Stimulated activated CD4-positive, alpha-beta T cell treated with anti-CD3 and anti-CD28 coated beads, TNF-alpha, amount 100 ng/mL, for 24 hours (primary cell): ENCODE measurements around the gene MAD1L1.

ENCODE experiments used
- DNase-seq, 3 experiments: peaks; one replicate each; pipeline ENCODE4 v3.0.0-alpha.2; 2020; ENCODE audit warnings: low read depth in 3 of 3

Gene MAD1L1

GRCh38 chr7:2141021-2141410, 91.7 kb downstream of the MAD1L1 start:
- DNase-seq = no peak

GRCh38 chr7:2140216-2141020, 92.3 kb downstream of the MAD1L1 start:
- no peak for DNase-seq

GRCh38 chr7:2139004-2139699, 93.6 kb downstream of the MAD1L1 start:
- DNase-seq = no peak

- peak; percentile 22 to 54 (median 24) for DNase-seq
Measured at GRCh38 chr7:2138146-2138765, 94.5 kb downstream of the MAD1L1 start.

GRCh38 chr7:2134740-2135139, 98.0 kb downstream of the MAD1L1 start:
- DNase-seq = no peak

- no peak for DNase-seq
Measured at GRCh38 chr7:2132243-2132642, 100.5 kb downstream of the MAD1L1 start.

GRCh38 chr7:2131800-2132199, 100.9 kb downstream of the MAD1L1 start:
- DNase-seq = no peak

GRCh38 chr7:2131341-2131740, 101.4 kb downstream of the MAD1L1 start:
- DNase-seq = no peak

- DNase-seq = no peak
Measured at GRCh38 chr7:2130096-2130375, 102.7 kb downstream of the MAD1L1 start.

GRCh38 chr7:2129323-2130095, 103.2 kb downstream of the MAD1L1 start:
- no peak for DNase-seq

GRCh38 chr7:2128601-2129322, 104.0 kb downstream of the MAD1L1 start:
- no peak for DNase-seq

- no peak for DNase-seq
Measured at GRCh38 chr7:2126621-2127020, 106.1 kb downstream of the MAD1L1 start.

- DNase-seq = no peak
Measured at GRCh38 chr7:2125931-2126330, 106.8 kb downstream of the MAD1L1 start.

- DNase-seq = no peak
Measured at GRCh38 chr7:2124604-2125345, 108.0 kb downstream of the MAD1L1 start.

GRCh38 chr7:2123916-2124315, 108.8 kb downstream of the MAD1L1 start:
- DNase-seq = no peak

- DNase-seq = no peak
Measured at GRCh38 chr7:2123360-2123759, 109.4 kb downstream of the MAD1L1 start.

GRCh38 chr7:2122651-2123050, 110.1 kb downstream of the MAD1L1 start:
- DNase-seq = no peak

GRCh38 chr7:2120841-2121830, 111.6 kb downstream of the MAD1L1 start:
- DNase-seq = no peak

GRCh38 chr7:2120251-2120660, 112.5 kb downstream of the MAD1L1 start:
- peak in 1 of 3 experiments; percentile 24 for DNase-seq
